ENCODE measurements around the gene ALDH16A1. TPM values are rescaled to one million over a fixed set of nuclear protein-coding genes. Genes with fewer than 3 reads are reported as not detected.

Gene ALDH16A1
- total RNA-seq (2013; cell fraction: nucleolus; rRNA removed): 4.5 and 6.6 TPM in 2 replicates
- 31.9 and 46.3 TPM in 2 replicates for total RNA-seq (2014; rRNA removed)
- total RNA-seq (2014; rRNA removed; fragmentation: Illumina TruSeq; extraction: Trizol): 8.7 and 9.5 TPM in 2 replicates
- 43.6 and 49.3 TPM in 2 replicates for total RNA-seq (2021)
- polyA plus RNA-seq (2011; ENCODE audit: low read depth): 3.7 TPM
- 3.1 and 6.4 TPM in 2 replicates for polyA plus RNA-seq (2011; rRNA removed)
- 15.2 and 32.2 TPM in 2 replicates for polyA plus RNA-seq (2011; cell fraction: cytosol; rRNA removed)
- polyA plus RNA-seq (2011; cell fraction: nucleus; rRNA removed): 43.0 and 85.9 TPM in 2 replicates
- polyA plus RNA-seq (2012): 17.2 and 17.4 TPM in 2 replicates
- 0.43 and 1.7 TPM in 2 replicates for polyA plus RNA-seq (2014; fragmentation: Illumina TruSeq; extraction: Trizol)
- 1 to 10 TPM; 4.5 to 6.2 TPM for polyA plus RNA-seq (2014; fragmentation: Nextera tagmentation; extraction: Ambion mirVana)
- polyA plus RNA-seq (2014; rRNA removed): 31.0 and 41.4 TPM in 2 replicates
- 10 to 100 TPM; 26.8 to 40.0 TPM for polyA plus RNA-seq (2016; fragmentation: Nextera tagmentation; extraction: Ambion mirVana)
- polyA minus RNA-seq (2011; rRNA and poly(A)+ RNA removed): 9.9 and 22.0 TPM in 2 replicates
- 14.5 and 17.4 TPM in 2 replicates for polyA minus RNA-seq (2011; cell fraction: cytosol; rRNA and poly(A)+ RNA removed)
- 4.1 and 11.7 TPM in 2 replicates for polyA minus RNA-seq (2011; cell fraction: nucleus; rRNA and poly(A)+ RNA removed)
- percentile 59 among the genes with signal in this experiment for Bru-seq, nascent RNA
- BruChase-seq, experiment 1, labeled RNA remaining after a 6-hour chase: percentile 68 among the genes with signal in this experiment
- percentile 58 among the genes with signal in this experiment for BruChase-seq, experiment 2, labeled RNA remaining after a 2-hour chase
- long read RNA-seq, experiment 1, transcript ALDH16A1-201 (17 exons, 3,153 nt): major isoform, 21 of 29 reads
- long read RNA-seq, experiment 1, partial matches to known transcripts: 4 of 29 reads
- long read RNA-seq, experiment 1, other reads (novel, unspliced or antisense): 3 of 29 reads
- long read RNA-seq, experiment 2, partial matches to known transcripts: 2 of 2 reads
- long read RNA-seq, experiment 2, other reads (novel, unspliced or antisense): 0 of 2 reads

DNA sequence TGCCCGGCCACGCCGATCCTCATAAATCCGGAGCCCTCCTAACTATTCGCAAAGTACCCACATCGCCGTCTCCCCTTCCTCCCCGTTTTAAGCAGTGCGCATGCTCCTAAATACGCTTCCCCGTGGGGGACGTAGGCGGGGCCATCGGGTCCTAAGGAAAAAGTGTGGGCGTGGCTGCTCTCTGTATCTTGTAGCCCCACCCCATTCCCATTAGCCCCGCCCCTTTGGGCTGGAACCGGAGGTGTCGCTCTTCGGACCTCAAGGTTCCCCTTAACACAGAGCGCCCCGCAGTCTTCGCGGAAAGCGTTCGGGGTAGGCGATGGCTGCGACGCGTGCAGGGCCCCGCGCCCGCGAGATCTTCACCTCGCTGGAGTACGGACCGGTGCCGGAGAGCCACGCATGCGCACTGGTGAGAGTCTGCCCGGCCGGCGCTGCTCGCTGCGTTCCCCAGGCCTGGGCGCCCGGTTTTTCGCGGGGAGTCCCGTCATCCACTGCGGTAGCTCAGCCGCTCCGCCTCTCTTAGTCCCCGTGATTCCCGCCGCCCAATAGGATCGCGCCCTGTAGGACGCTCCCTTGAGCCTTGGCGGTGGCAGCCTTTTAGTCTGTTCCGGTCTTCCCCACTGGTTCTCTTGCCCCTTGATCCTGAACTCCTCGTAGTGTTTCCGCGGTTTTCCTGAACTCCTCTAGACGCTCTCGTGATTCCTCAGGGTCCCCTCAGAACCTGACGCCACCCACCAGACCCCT lies at the start of gene ALDH16A1:
TSS of gene ALDH16A1 (plus strand) at position 213 of the 744 bp plus-strand sequence. CDS start at position 320, 107 bp downstream.
- ATAC-seq (peak; percentile 91), DNase-seq (ENCODE audit: low read depth, low spot score) (peak; percentile 88), FAIRE-seq (peak; percentile 99)
- ChIA-PET CTCF (interaction anchor here (0.6 to 5.1 kb wide), 8 partner anchors 9 to 125 kb away, joined by 3 to 46 read pairs (median 5); partner anchors contain the start of gene FLT3LG), POLR2A (interaction anchor here (0.6 to 6.1 kb wide), 22 partner anchors 8 to 739 kb away, joined by 3 to 81 read pairs (median 4); partner anchors contain the start of genes FLT3LG, GYS1, NOSIP and PRRG2), RAD21 (ENCODE audit: unreplicated experiment) (interaction anchor here (0.8 to 9.0 kb wide), 5 partner anchors 18 to 138 kb away, joined by 3 to 90 read pairs (median 3); partner anchors contain the start of gene CD37), SMC1A (ENCODE audit: uncharacterized antibody, unreplicated experiment) (interaction anchor here (9.0 kb wide), 1 partner anchor 16 kb away, joined by 53 read pairs; no protein-coding TSS in a partner anchor)
- Histone ChIP-seq H3K9me3 (replicated peaks; ENCODE audit: control insufficient read depth, insufficient read depth, low read length) (no peaks in the 10 kb centered on the region), H3K4me3 (peak within 1 kb of the TSS; percentile 90), H2AFZ (ENCODE audit: control insufficient read depth, low read depth, low read length) (peak within 1 kb of the TSS; percentile 92), H3K36me3 (ENCODE audit: control insufficient read depth in 2 of 2, insufficient read depth in 2 of 2, low read length in 1 of 2) (peaks cover 2% of the 10 kb centered on the region in 2 experiments; a peak in 1 of 4 replicates), H3K27ac (ENCODE audit: control insufficient read depth, insufficient read depth) (peak within 1 kb of the TSS; percentile 100), H3K79me2 (ENCODE audit: control insufficient read depth, insufficient read depth, low read length) (peaks cover 32% of the 10 kb centered on the region), H3K27me3 (replicated peaks in 1 of 2; ENCODE audit: control insufficient read depth in 2 of 2, insufficient read depth in 2 of 2, low read length in 1 of 2) (no peaks in the 10 kb centered on the region), H3K4me2 (ENCODE audit: control insufficient read depth, insufficient read depth) (peak within 1 kb of the TSS; percentile 93), H3K4me1 (ENCODE audit: control insufficient read depth, insufficient read depth, low read length) (peaks cover 19% of the 10 kb centered on the region), H3K9ac (ENCODE audit: control insufficient read depth, insufficient read depth, low read length) (peak within 1 kb of the TSS; percentile 100), H4K20me1 (ENCODE audit: control insufficient read depth, insufficient read depth) (no peaks in the 10 kb centered on the region; the same call in 1 of the 2 replicates)
- in situ Hi-C loops (cut with MboI) (no loop called here), intact Hi-C loops (cut with micrococcal nuclease; ENCODE audit: unreplicated experiment) (loop anchor here (5.0 kb wide), 1 partner anchor 121 kb away; no protein-coding TSS in a partner anchor)
- BruUV-seq (replicated peaks): no TSS peak
- 2% methylated on average over 66 of the region's 66 CpGs for WGBS (ENCODE audit: insufficient coverage, insufficient replicate concordance, low lambda C conversion rate, missing lambda C conversion rate)
- TF ChIP-seq IRF3 (IDR thresholded peaks at IDR 0.05) (peak; percentile 15; the same call in 1 of the 2 replicates), ESRRA (IDR thresholded peaks at IDR 0.05; ENCODE audit: low read length) (no peak), POU2F2 (IDR thresholded peaks at IDR 0.05; ENCODE audit: borderline replicate concordance, low read depth, low read length) (peak; percentile 80; the same call in 2 of the 3 replicates), SIN3A (IDR thresholded peaks at IDR 0.05; ENCODE audit: low read depth, low read length) (no peak; the same call in 1 of the 2 replicates), TAF1 (IDR thresholded peaks at IDR 0.05; ENCODE audit: borderline replicate concordance, low read depth, low read length) (peak; percentile 91), RELB (IDR thresholded peaks at IDR 0.05; ENCODE audit: low read depth) (peak; percentile 82), MEF2A (IDR thresholded peaks at IDR 0.05; ENCODE audit: insufficient read depth, low read depth, low read length) (no peak), RAD51 (IDR thresholded peaks at IDR 0.05) (peak; percentile 86), IRF5 (IDR thresholded peaks at IDR 0.05; ENCODE audit: borderline replicate concordance) (no peak)
- TF ChIP-seq, protein P1, sequence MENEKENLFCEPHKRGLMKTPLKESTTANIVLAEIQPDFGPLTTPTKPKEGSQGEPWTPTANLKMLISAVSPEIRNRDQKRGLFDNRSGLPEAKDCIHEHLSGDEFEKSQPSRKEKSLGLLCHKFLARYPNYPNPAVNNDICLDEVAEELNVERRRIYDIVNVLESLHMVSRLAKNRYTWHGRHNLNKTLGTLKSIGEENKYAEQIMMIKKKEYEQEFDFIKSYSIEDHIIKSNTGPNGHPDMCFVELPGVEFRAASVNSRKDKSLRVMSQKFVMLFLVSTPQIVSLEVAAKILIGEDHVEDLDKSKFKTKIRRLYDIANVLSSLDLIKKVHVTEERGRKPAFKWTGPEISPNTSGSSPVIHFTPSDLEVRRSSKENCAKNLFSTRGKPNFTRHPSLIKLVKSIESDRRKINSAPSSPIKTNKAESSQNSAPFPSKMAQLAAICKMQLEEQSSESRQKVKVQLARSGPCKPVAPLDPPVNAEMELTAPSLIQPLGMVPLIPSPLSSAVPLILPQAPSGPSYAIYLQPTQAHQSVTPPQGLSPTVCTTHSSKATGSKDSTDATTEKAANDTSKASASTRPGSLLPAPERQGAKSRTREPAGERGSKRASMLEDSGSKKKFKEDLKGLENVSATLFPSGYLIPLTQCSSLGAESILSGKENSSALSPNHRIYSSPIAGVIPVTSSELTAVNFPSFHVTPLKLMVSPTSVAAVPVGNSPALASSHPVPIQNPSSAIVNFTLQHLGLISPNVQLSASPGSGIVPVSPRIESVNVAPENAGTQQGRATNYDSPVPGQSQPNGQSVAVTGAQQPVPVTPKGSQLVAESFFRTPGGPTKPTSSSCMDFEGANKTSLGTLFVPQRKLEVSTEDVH (IDR thresholded peaks at IDR 0.05; ENCODE audit: low read depth, partially characterized antibody): no peak

All from GM12878 (cell line).